Neural cell (in vitro differentiated cells): ENCODE measurements around the gene RIPOR2. TPM values are rescaled to one million over a fixed set of nuclear protein-coding genes. Genes with fewer than 3 reads are reported as not detected.

Source experiments
- H2AFZ ChIP-seq: fragments of 200-600, 300-800 bp; sonication (generic), shearing (Covaris generic); 2 replicates; pipeline ENCODE4 v1.6.0; 2014; ENCODE audit warnings: low read depth, mild to moderate bottlenecking, antibody characterized with exemption, low read length, moderate library complexity
- H3F3A ChIP-seq: fragments of 200-600 bp; shearing (Covaris generic); 2 replicates; pipeline ENCODE4 v1.6.1; 2016; ENCODE audit warnings: mild to moderate bottlenecking, moderate library complexity, mixed read lengths, antibody characterized with exemption, low read length; ENCODE audit not compliant: insufficient read depth, poor library complexity, severe bottlenecking
- H3K27ac ChIP-seq: fragments of 200-600, 300-800 bp; sonication (generic), shearing (Covaris generic); 2 replicates; pipeline ENCODE4 v1.5.1; 2014; ENCODE audit warnings: mild to moderate bottlenecking, low read length, moderate library complexity
- H3K27me3 ChIP-seq: fragments of 300-800, 200-600 bp; sonication (generic), shearing (Covaris generic); 2 replicates; pipeline ENCODE4 v1.6.0; 2014; ENCODE audit warnings: mild to moderate bottlenecking, low read depth, low read length, moderate library complexity; ENCODE audit not compliant: insufficient read depth
- H3K36me3 ChIP-seq: fragments of 300-800, 200-600 bp; sonication (generic), shearing (Covaris generic); 2 replicates; pipeline ENCODE4 v1.5.1; 2014; ENCODE audit warnings: mild to moderate bottlenecking, antibody characterized with exemption, low read length, moderate library complexity; ENCODE audit not compliant: insufficient read depth
- H3K4me2 ChIP-seq: fragments of 300-800, 200-600 bp; sonication (generic), shearing (Covaris generic); 2 replicates; pipeline ENCODE4 v1.6.0; 2014; ENCODE audit warnings: mild to moderate bottlenecking, low read length
- H3K4me3 ChIP-seq: fragments of 300-800, 200-600 bp; sonication (generic), shearing (Covaris generic); 2 replicates; pipeline ENCODE4 v1.5.1; 2014; ENCODE audit warnings: mild to moderate bottlenecking, low read length, moderate library complexity
- H3K79me2 ChIP-seq: fragments of 200-600 bp; shearing (Covaris generic); replicated peaks from 2 replicates; pipeline ENCODE4 v1.6.0; 2014; ENCODE audit warnings: mild to moderate bottlenecking, low read length, moderate library complexity; ENCODE audit not compliant: insufficient read depth
- H3K9ac ChIP-seq: fragments of 300-800, 200-600 bp; sonication (generic), shearing (Covaris generic); 2 replicates; pipeline ENCODE4 v1.6.1; 2016; ENCODE audit warnings: mild to moderate bottlenecking, low read length, mixed read lengths
- H3K9me2 ChIP-seq: fragments of 200-600 bp; shearing (Covaris generic); 2 replicates; pipeline ENCODE4 v1.6.1; 2016; ENCODE audit warnings: mild to moderate bottlenecking, low read length, mixed read lengths; ENCODE audit not compliant: insufficient read depth
- H3K9me3 ChIP-seq: fragments of 200-600, 300-800 bp; sonication (generic), shearing (Covaris generic); 2 replicates; pipeline ENCODE4 v1.6.1; 2016; ENCODE audit warnings: mild to moderate bottlenecking, mixed run types, low read length, moderate library complexity, mixed read lengths
- H4K20me1 ChIP-seq: fragments of 200-600 bp; shearing (Covaris generic); 2 replicates; pipeline ENCODE4 v1.6.1; 2016; ENCODE audit warnings: mild to moderate bottlenecking, mixed run types; ENCODE audit not compliant: insufficient read depth
- EP300 ChIP-seq: fragments of 450-650 bp; conservative IDR thresholded peaks from 2 replicates; pipeline ENCODE4 v1.6.1; 2014; ENCODE audit warnings: antibody characterized with exemption, mild to moderate bottlenecking, moderate library complexity; ENCODE audit not compliant: poor library complexity, severe bottlenecking
- EZH2 ChIP-seq: fragments of 200-600, 300-800 bp; shearing (Covaris generic), sonication (generic); IDR thresholded peaks from 2 replicates; pipeline ENCODE4 v1.6.1; 2014; ENCODE audit warnings: antibody characterized with exemption, low read length, borderline replicate concordance, mild to moderate bottlenecking; ENCODE audit not compliant: insufficient read depth, poor library complexity, severe bottlenecking
- MXI1 ChIP-seq: fragments of 450-650 bp; conservative IDR thresholded peaks from 2 replicates; pipeline ENCODE4 v1.6.1; 2014; ENCODE audit warnings: antibody characterized with exemption, mild to moderate bottlenecking; ENCODE audit not compliant: poor library complexity, severe bottlenecking
- POLR2AphosphoS5 ChIP-seq: IDR thresholded peaks from 2 replicates; pipeline ENCODE4 v1.6.1; 2012
- RAD21 ChIP-seq: fragments of 450-650 bp; conservative IDR thresholded peaks from 2 replicates; pipeline ENCODE4 v1.6.1; 2014; ENCODE audit warnings: antibody characterized with exemption, mild to moderate bottlenecking, moderate library complexity
- SMC3 ChIP-seq: fragments of 450-650 bp; conservative IDR thresholded peaks from 2 replicates; pipeline ENCODE4 v1.6.1; 2014; ENCODE audit warnings: antibody characterized with exemption, mild to moderate bottlenecking, moderate library complexity; ENCODE audit not compliant: poor library complexity
- TAF1 ChIP-seq: IDR thresholded peaks from 2 replicates; pipeline ENCODE4 v1.6.1; 2012; ENCODE audit warnings: low read depth
- polyA plus RNA-seq: library from polyadenylated mRNA; depleted of rRNA; stranded (reverse); fragments of >200 nt; gene quantifications from 2 replicates; pipeline ENCODE4 v1.2.3, GENCODE V29; 2014
- TF ChIP-seq, protein P1 (sequence below): IDR thresholded peaks from 2 replicates; pipeline ENCODE4 v1.6.1; 2012; ENCODE audit warnings: borderline replicate concordance
- TF ChIP-seq, protein P2 (sequence below): fragments of 450-650 bp; IDR thresholded peaks from 2 replicates; pipeline ENCODE4 v1.5.1; 2014; ENCODE audit warnings: antibody characterized with exemption, mild to moderate bottlenecking, moderate library complexity; ENCODE audit not compliant: poor library complexity, severe bottlenecking

The RIPOR2 gene
- polyA plus RNA-seq, 1 donor from 2014 or later, result 83.8 TPM

DNA sequence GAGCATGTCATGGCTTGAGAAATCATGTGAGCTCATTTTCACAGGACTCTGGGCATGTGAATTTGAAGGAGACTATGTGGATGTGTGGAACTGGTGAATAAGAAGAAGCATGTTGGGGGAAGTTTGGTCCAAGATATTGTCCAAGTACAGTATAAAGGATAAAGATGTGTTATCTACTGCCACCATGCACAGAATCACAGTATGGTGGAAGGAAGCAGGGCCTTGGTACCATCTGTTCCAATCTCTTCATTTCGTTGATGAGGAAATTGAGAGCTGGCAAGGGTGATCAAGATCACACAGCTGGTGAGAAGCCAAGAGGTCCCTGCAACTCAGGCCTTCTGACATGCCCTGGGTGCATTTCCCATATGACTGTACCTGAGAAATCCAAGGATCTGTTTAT lies 31.5 kb upstream of the RIPOR2 start:
- Histone ChIP-seq H3K4me3 (no peak overlapping the region), H3K9me2 (no peaks in the 10 kb centered on the region), H3K36me3 (no peaks in the 10 kb centered on the region), H3K27me3 (no peaks in the 10 kb centered on the region), H3K79me2 (no peaks in the 10 kb centered on the region), H3K27ac (no peak overlapping the region), H3F3A (no peaks in the 10 kb centered on the region), H3K9ac (no peak overlapping the region), H3K9me3 (no peaks in the 10 kb centered on the region), H3K4me2 (no peak overlapping the region), H4K20me1 (no peaks in the 10 kb centered on the region), H2AFZ (no peak overlapping the region)
- TF ChIP-seq SMC3 (no peak), EP300 (no peak), TAF1 (no peak), MXI1 (no peak), POLR2AphosphoS5 (no peak), RAD21 (no peak), EZH2 (no peak)
- TF ChIP-seq, protein P1, sequence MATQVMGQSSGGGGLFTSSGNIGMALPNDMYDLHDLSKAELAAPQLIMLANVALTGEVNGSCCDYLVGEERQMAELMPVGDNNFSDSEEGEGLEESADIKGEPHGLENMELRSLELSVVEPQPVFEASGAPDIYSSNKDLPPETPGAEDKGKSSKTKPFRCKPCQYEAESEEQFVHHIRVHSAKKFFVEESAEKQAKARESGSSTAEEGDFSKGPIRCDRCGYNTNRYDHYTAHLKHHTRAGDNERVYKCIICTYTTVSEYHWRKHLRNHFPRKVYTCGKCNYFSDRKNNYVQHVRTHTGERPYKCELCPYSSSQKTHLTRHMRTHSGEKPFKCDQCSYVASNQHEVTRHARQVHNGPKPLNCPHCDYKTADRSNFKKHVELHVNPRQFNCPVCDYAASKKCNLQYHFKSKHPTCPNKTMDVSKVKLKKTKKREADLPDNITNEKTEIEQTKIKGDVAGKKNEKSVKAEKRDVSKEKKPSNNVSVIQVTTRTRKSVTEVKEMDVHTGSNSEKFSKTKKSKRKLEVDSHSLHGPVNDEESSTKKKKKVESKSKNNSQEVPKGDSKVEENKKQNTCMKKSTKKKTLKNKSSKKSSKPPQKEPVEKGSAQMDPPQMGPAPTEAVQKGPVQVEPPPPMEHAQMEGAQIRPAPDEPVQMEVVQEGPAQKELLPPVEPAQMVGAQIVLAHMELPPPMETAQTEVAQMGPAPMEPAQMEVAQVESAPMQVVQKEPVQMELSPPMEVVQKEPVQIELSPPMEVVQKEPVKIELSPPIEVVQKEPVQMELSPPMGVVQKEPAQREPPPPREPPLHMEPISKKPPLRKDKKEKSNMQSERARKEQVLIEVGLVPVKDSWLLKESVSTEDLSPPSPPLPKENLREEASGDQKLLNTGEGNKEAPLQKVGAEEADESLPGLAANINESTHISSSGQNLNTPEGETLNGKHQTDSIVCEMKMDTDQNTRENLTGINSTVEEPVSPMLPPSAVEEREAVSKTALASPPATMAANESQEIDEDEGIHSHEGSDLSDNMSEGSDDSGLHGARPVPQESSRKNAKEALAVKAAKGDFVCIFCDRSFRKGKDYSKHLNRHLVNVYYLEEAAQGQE, result no peak
- TF ChIP-seq, protein P2, sequence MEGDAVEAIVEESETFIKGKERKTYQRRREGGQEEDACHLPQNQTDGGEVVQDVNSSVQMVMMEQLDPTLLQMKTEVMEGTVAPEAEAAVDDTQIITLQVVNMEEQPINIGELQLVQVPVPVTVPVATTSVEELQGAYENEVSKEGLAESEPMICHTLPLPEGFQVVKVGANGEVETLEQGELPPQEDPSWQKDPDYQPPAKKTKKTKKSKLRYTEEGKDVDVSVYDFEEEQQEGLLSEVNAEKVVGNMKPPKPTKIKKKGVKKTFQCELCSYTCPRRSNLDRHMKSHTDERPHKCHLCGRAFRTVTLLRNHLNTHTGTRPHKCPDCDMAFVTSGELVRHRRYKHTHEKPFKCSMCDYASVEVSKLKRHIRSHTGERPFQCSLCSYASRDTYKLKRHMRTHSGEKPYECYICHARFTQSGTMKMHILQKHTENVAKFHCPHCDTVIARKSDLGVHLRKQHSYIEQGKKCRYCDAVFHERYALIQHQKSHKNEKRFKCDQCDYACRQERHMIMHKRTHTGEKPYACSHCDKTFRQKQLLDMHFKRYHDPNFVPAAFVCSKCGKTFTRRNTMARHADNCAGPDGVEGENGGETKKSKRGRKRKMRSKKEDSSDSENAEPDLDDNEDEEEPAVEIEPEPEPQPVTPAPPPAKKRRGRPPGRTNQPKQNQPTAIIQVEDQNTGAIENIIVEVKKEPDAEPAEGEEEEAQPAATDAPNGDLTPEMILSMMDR, result no peak

DNA sequence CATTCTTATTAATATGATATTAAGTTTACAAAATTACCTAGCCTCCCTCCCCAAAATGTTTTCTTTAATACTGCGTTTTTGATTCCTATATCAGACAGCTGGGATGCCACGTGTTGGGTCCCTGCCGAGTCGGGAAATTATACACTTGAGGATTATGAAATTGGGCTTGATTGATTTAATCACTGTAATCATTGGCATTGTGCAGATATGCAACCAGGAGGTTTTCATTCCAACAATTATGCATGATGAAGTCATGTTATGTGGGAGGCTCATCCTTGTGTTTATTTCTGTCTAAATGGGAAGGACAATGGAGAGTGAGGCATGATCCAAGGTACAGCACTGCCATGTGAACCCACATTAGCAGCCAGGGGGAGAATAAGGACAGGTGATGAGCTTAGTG lies 30.6 kb upstream of the RIPOR2 start:
- no peak for TF ChIP-seq TAF1
- no peak for TF ChIP-seq MXI1
- no peaks in the 10 kb centered on the region for H3K9me3 ChIP-seq
- H3K4me2 ChIP-seq, result no peak overlapping the region
- H3K27ac ChIP-seq, result no peak overlapping the region
- H3K27me3 ChIP-seq, result no peaks in the 10 kb centered on the region
- H3K4me3 ChIP-seq, result no peak overlapping the region
- H2AFZ ChIP-seq, result no peak overlapping the region
- H4K20me1 ChIP-seq, result no peaks in the 10 kb centered on the region
- H3F3A ChIP-seq, result no peaks in the 10 kb centered on the region
- H3K9ac ChIP-seq, result no peak overlapping the region
- H3K9me2 ChIP-seq, result no peaks in the 10 kb centered on the region
- H3K79me2 ChIP-seq, result no peaks in the 10 kb centered on the region
- H3K36me3 ChIP-seq, result no peaks in the 10 kb centered on the region
